OCI-M1 (cell line): Measurements from ENCODE around the gene GAS2L3.
"Not testable (repeated sequence)": the region's sequence is repeated elsewhere in the genome, so short reads cannot be mapped to it uniquely, and the experiment has no call there.

Experiments used
- DNase-seq: peaks from one replicate; lab custom pipeline; 2025; lab: John Stamatoyannopoulos, UW

GAS2L3 gene

GRCh38 chr12:100573292-100574186 lies at the start of gene GAS2L3:
TSS of gene GAS2L3 (plus strand) at chr12:100573684. CDS start at chr12:100594905, 21,221 bp downstream.
- DNase-seq: no peak

- DNase-seq: no peak
Observed at GRCh38 chr12:100528034-100528433, 45.5 kb upstream of the GAS2L3 start.

GRCh38 chr12:100528471-100529127 lies 44.9 kb upstream of the GAS2L3 start:
- no peak for DNase-seq

GRCh38 chr12:100529756-100530350 lies 43.6 kb upstream of the GAS2L3 start:
- DNase-seq: no peak

- no peak for DNase-seq
Observed at GRCh38 chr12:100533376-100533775, 40.1 kb upstream of the GAS2L3 start.

- no peak for DNase-seq
Observed at GRCh38 chr12:100534625-100535227, 38.8 kb upstream of the GAS2L3 start.

- peak; percentile 59 for DNase-seq
Observed at GRCh38 chr12:100539202-100539601, 34.3 kb upstream of the GAS2L3 start.

- no peak for DNase-seq
Observed at GRCh38 chr12:100544165-100544564, 29.3 kb upstream of the GAS2L3 start.

- no peak for DNase-seq
Observed at GRCh38 chr12:100545092-100545491, 28.4 kb upstream of the GAS2L3 start.

GRCh38 chr12:100553936-100554335 lies 19.5 kb upstream of the GAS2L3 start:
- DNase-seq: no peak

GRCh38 chr12:100554608-100555077 lies 18.8 kb upstream of the GAS2L3 start:
- DNase-seq: peak; percentile 91

- no peak for DNase-seq
Observed at GRCh38 chr12:100555722-100556121, 17.8 kb upstream of the GAS2L3 start.

- DNase-seq: no peak
Observed at GRCh38 chr12:100557357-100557756, 16.1 kb upstream of the GAS2L3 start.

GRCh38 chr12:100559261-100559660 lies 14.2 kb upstream of the GAS2L3 start:
- not testable (repeated sequence) for DNase-seq

- DNase-seq: no peak
Observed at GRCh38 chr12:100564090-100564489, 9.4 kb upstream of the GAS2L3 start.

GRCh38 chr12:100564905-100565467 lies 8.5 kb upstream of the GAS2L3 start:
- no peak for DNase-seq

- DNase-seq: no peak
Observed at GRCh38 chr12:100565987-100566545, 7.4 kb upstream of the GAS2L3 start.

- DNase-seq: peak; percentile 19
Observed at GRCh38 chr12:100566887-100567637, 6.4 kb upstream of the GAS2L3 start.

GRCh38 chr12:100567945-100568344 lies 5.5 kb upstream of the GAS2L3 start:
- DNase-seq: no peak

GRCh38 chr12:100572184-100572583 lies 1.3 kb upstream of the GAS2L3 start:
- DNase-seq: no peak
